Osteoblast (primary cell): Measurements from ENCODE around the gene DUSP16. TPM values are rescaled to one million over a fixed set of nuclear protein-coding genes. Genes with fewer than 3 reads are reported as not detected.

Source experiments
- DNase-seq: peaks from one replicate; pipeline ENCODE4 v3.0.0; 2011; ENCODE audit warnings: low spot score, mixed read lengths; ENCODE audit not compliant: insufficient read length; ENCODE audit errors: missing footprints
- H2AFZ ChIP-seq: 2 replicates; pipeline ENCODE4 v1.6.0; 2011; ENCODE audit warnings: mild to moderate bottlenecking, low read length
- H3K27ac ChIP-seq: 2 replicates; pipeline ENCODE4 v1.5.1; 2011; ENCODE audit warnings: mild to moderate bottlenecking, low read depth, low read length, moderate library complexity
- H3K27me3 ChIP-seq: 2 replicates; pipeline ENCODE4 v1.6.0; 2012; ENCODE audit warnings: mild to moderate bottlenecking, control low read depth, inconsistent platforms, low read length, moderate library complexity; ENCODE audit not compliant: insufficient read depth
- H3K36me3 ChIP-seq: 2 replicates; pipeline ENCODE4 v1.5.1; 2011; ENCODE audit warnings: mild to moderate bottlenecking, low read length, control low read depth, moderate library complexity; ENCODE audit not compliant: insufficient read depth
- H3K4me1 ChIP-seq: 2 replicates; pipeline ENCODE4 v1.5.1; 2011; ENCODE audit warnings: mild to moderate bottlenecking, low read length, control low read depth, moderate library complexity; ENCODE audit not compliant: insufficient read depth
- H3K4me2 ChIP-seq: 2 replicates; pipeline ENCODE4 v1.6.0; 2011; ENCODE audit warnings: mild to moderate bottlenecking, low read length; ENCODE audit not compliant: insufficient read depth
- H3K4me3 ChIP-seq: fragments of 200-600 bp; sonication (generic); 3 replicates; pipeline ENCODE4 v1.5.1; 2012; ENCODE audit warnings: mild to moderate bottlenecking, low read length, inconsistent platforms; ENCODE audit not compliant: insufficient read depth
- H3K79me2 ChIP-seq: 2 replicates; pipeline ENCODE4 v1.6.0; 2012; ENCODE audit warnings: mild to moderate bottlenecking, low read length, control low read depth, inconsistent platforms; ENCODE audit not compliant: insufficient read depth
- H3K9me3 ChIP-seq: 2 replicates; pipeline ENCODE4 v1.5.1; 2011; ENCODE audit warnings: low read depth, low read length, control low read depth
- H4K20me1 ChIP-seq: 2 replicates; pipeline ENCODE4 v1.6.0; 2012; ENCODE audit warnings: mild to moderate bottlenecking, low read length, control low read depth; ENCODE audit not compliant: insufficient read depth
- total RNA-seq: library from RNA; depleted of rRNA; stranded (reverse); fragments of >200 nt; gene quantifications from 2 replicates; pipeline ENCODE4 v1.2.3, GENCODE V29; 2012
- TF ChIP-seq, protein P1 (sequence below): IDR thresholded peaks from 2 replicates; pipeline ENCODE4 v1.5.1; 2011; ENCODE audit warnings: mild to moderate bottlenecking, low read depth, low read length, moderate library complexity; ENCODE audit errors: extremely low read depth

The DUSP16 gene
- total RNA-seq, 1 donor: 5.1 TPM

GRCh38 chr12:12445165-12445881 lies 117.3 kb downstream of the DUSP16 start:
- Histone ChIP-seq H3K79me2 (no peaks in the 10 kb centered on the region), H2AFZ (no peak overlapping the region), H3K4me2 (no peak overlapping the region), H3K4me1 (peaks cover 31% of the 10 kb centered on the region), H4K20me1 (peaks cover 2% of the 10 kb centered on the region), H3K36me3 (no peaks in the 10 kb centered on the region), H3K27me3 (no peaks in the 10 kb centered on the region), H3K27ac (no peak overlapping the region), H3K9me3 (no peaks in the 10 kb centered on the region), H3K4me3 (no peak overlapping the region)
- TF ChIP-seq, protein P1, sequence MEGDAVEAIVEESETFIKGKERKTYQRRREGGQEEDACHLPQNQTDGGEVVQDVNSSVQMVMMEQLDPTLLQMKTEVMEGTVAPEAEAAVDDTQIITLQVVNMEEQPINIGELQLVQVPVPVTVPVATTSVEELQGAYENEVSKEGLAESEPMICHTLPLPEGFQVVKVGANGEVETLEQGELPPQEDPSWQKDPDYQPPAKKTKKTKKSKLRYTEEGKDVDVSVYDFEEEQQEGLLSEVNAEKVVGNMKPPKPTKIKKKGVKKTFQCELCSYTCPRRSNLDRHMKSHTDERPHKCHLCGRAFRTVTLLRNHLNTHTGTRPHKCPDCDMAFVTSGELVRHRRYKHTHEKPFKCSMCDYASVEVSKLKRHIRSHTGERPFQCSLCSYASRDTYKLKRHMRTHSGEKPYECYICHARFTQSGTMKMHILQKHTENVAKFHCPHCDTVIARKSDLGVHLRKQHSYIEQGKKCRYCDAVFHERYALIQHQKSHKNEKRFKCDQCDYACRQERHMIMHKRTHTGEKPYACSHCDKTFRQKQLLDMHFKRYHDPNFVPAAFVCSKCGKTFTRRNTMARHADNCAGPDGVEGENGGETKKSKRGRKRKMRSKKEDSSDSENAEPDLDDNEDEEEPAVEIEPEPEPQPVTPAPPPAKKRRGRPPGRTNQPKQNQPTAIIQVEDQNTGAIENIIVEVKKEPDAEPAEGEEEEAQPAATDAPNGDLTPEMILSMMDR: no peak
- DNase-seq: no peak

GRCh38 chr12:12443431-12443878 lies 119.2 kb downstream of the DUSP16 start:
- DNase-seq: peak; percentile 67
- H3K9me3 ChIP-seq: no peaks in the 10 kb centered on the region
- peak overlapping the region; percentile 68 for H3K27ac ChIP-seq
- H3K4me3 ChIP-seq: no peak overlapping the region
- H2AFZ ChIP-seq: no peak overlapping the region
- peaks cover 2% of the 10 kb centered on the region for H4K20me1 ChIP-seq
- no peaks in the 10 kb centered on the region for H3K79me2 ChIP-seq
- peaks cover 35% of the 10 kb centered on the region for H3K4me1 ChIP-seq
- no peaks in the 10 kb centered on the region for H3K36me3 ChIP-seq
- no peak overlapping the region for H3K4me2 ChIP-seq
- TF ChIP-seq, protein P1: no peak
- no peaks in the 10 kb centered on the region for H3K27me3 ChIP-seq

DNA sequence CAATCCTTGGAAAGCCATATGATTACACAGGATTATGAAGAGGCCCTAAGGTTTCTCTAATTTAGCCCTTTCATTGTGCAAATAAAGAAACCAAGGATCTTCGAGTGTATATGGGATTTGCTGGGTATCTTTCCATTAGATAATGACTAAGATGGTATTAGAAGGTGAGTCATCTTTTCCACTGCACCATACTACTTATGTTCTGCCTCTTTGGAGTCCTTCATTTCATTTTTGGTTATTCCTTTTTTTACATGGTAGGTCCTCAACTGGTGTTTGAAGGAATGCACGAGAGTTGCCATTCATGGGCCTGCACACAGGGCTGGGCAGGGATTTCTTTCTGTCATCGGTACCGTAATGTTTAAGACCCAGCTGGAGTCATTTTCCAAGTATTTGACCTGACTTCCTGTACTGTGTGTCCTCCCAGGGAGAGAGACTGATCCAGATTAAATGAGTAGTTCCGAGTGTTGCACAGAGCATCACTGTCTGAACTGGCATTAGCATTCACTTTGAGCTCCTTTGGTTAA lies 120.1 kb downstream of the DUSP16 start:
- Histone ChIP-seq H3K27ac (peak overlapping the region; percentile 68), H3K9me3 (no peaks in the 10 kb centered on the region), H3K4me1 (peaks cover 35% of the 10 kb centered on the region), H2AFZ (no peak overlapping the region), H3K79me2 (no peaks in the 10 kb centered on the region), H4K20me1 (peaks cover 2% of the 10 kb centered on the region), H3K27me3 (no peaks in the 10 kb centered on the region), H3K36me3 (peaks cover 1% of the 10 kb centered on the region), H3K4me3 (no peak overlapping the region), H3K4me2 (peak overlapping the region; percentile 4)
- no peak for DNase-seq
- TF ChIP-seq, protein P1: no peak

DNA sequence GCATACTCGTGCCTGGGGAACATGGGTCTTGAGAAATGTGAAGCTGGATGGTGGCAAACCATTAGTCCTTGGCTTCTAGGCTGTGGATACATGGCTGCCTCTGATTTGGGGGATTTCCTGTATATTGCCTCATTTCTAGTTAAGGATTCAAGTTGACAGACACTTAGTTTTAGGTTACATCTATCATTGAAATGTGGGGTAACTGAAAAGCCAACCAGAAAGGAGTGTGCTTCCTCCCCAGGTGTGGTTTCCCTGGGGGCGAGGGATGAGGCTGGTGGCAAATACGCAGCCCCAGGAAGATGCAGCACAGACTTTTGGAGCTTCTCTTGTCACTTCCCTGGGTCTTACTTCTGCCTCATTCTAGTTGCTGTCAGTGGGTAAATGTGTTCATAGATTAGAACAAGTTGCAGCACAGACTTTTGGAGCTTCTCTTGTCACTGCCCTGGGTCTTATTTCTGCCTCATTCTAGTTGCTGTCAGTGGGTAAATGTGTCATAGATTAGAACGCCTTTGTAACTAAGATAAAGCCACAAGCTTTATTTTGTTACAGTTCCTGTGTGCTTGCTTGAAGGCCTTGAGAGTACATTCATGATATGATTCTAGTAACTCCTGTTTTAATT lies 120.7 kb downstream of the DUSP16 start:
- Histone ChIP-seq H2AFZ (no peak overlapping the region), H3K9me3 (no peaks in the 10 kb centered on the region), H3K4me3 (no peak overlapping the region), H3K4me1 (peaks cover 35% of the 10 kb centered on the region), H4K20me1 (peaks cover 2% of the 10 kb centered on the region), H3K27ac (peak overlapping the region; percentile 68), H3K4me2 (no peak overlapping the region), H3K27me3 (no peaks in the 10 kb centered on the region), H3K79me2 (no peaks in the 10 kb centered on the region), H3K36me3 (peaks cover 4% of the 10 kb centered on the region)
- no peak for DNase-seq
- TF ChIP-seq, protein P1: no peak
